Activated CD4-positive, alpha-beta T cell treated with anti-CD3 and anti-CD28 coated beads for 48 hours (primary cell): ENCODE data around the gene DGKZ.
"Not testable (repeated sequence)": the region's sequence is repeated elsewhere in the genome, so short reads cannot be mapped to it uniquely, and the experiment has no call there.

ENCODE experiments used
- DNase-seq: peaks from one replicate; pipeline ENCODE4 v3.0.0-alpha.2; 2020

DGKZ gene, protein sequence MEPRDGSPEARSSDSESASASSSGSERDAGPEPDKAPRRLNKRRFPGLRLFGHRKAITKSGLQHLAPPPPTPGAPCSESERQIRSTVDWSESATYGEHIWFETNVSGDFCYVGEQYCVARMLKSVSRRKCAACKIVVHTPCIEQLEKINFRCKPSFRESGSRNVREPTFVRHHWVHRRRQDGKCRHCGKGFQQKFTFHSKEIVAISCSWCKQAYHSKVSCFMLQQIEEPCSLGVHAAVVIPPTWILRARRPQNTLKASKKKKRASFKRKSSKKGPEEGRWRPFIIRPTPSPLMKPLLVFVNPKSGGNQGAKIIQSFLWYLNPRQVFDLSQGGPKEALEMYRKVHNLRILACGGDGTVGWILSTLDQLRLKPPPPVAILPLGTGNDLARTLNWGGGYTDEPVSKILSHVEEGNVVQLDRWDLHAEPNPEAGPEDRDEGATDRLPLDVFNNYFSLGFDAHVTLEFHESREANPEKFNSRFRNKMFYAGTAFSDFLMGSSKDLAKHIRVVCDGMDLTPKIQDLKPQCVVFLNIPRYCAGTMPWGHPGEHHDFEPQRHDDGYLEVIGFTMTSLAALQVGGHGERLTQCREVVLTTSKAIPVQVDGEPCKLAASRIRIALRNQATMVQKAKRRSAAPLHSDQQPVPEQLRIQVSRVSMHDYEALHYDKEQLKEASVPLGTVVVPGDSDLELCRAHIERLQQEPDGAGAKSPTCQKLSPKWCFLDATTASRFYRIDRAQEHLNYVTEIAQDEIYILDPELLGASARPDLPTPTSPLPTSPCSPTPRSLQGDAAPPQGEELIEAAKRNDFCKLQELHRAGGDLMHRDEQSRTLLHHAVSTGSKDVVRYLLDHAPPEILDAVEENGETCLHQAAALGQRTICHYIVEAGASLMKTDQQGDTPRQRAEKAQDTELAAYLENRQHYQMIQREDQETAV

DNA sequence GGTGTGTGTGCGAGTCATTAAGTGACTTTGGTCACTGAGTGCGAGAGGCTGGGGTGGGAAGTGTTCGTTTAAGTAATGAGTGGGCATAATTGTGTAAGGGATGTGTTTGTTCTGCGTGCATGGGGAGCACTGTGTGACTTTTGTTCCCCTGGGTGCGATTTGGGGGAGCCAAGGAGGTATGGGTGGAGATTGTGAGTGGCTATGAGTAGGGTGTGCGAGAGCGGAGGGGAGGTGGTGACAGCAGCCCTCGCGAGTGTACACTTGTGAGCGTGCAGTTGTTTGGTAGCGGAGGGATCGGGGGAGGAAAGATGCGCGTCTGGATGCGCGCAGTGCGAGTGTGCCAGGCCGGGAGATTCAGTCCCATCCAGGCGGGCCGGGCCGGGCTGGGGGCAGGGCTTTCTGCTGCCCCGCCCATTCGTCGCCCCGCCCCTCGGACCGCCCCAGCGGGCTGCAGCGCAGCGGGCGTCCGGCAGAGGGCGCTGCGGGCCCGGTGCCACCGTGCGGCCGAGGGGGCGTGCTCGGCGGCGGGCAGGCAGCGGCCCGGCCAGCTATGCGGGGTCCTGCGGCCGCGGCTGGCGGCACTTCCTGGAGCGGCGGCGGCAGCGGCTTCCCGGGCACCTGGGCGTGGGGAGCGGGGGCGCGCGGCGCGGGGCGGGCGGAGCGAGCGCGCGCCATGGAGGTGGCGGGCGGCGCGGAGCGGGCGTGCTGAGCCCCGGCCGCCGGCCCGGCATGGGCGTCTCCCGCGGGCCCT lies at the start of gene DGKZ:
Gene DGKZ, plus strand, starts transcription at position 578 of the 751 bp plus-strand sequence. CDS start 197 bp downstream, outside the sequence.
- peak; percentile 90 for DNase-seq

DNA sequence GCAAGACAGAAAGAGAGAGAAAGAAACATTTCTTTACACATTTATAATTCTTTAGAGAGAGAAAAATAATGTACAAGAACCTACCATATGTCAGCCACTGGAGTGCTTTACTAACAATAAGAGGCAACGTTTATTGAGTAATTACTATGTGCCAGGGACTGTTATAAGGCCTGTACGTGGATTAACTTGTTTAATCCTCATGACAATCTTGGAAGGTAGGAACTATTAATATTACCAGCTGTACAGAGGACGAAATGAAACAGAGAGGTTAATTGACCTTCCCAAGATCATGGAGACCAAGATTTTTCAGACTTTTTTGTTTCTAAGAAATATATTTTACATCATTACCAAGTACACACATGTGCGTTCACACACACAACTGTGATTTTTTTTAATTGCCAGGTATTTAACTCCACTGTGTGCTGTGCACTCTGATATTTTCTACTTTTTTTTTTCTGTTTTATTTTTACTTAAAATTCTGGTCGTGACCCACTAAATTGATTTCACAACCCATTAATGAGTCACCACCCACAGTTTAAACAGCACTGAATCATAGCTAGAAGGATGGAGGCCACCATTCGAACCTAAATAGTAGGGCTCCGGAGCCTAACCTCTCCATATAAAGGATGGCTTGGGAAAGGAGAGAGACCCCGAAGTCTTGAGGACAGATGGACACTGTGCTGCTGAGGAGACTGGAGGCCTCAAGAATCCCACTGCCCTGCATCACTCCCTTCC lies 48.4 kb upstream of the DGKZ start:
- DNase-seq = no peak

DNA sequence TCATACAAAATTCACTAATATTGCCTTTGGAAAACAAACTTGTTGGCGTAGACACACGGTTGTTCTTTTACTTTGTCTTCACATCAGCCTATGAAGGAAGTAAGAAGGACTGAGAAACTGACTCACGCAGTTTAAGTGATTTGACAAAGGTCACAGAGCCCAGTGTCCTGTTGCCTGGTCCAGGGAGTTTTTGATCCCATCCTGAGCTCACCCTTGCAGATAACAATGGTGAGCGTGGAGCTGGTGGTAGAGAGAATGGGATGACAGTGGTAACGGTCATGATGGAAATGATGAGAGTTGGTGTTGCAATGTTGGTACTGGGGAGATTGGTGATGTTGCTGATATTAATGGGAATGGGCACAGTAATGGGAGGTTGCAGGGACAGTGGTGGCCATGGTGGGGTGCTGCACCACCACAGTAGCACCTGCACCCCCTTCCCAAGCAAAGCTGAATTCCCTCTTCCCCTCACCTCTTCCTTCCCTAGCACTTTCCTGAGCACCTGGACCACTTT lies 47.8 kb upstream of the DGKZ start:
- DNase-seq = no peak

DNA sequence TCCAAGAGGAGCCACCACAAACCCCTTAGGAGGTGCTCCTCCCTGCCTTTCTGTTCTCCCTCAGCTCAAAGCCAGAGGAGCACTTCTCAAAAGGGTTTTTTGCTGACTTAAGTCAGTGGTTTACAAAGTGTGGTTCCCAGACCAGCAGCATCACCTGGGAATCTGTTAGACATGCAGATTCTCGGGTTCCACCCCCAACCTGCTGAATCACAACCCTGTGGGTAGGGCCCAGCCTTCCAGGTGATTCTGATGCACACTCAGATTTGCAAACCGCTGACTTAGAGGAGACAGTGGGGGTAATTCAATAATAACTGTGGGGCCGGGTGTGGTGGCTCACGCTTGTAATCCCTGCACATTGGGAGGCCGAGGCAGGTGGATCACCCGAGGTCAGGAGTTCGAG lies 47.0 kb upstream of the DGKZ start:
- peak; percentile 53 for DNase-seq

DNA sequence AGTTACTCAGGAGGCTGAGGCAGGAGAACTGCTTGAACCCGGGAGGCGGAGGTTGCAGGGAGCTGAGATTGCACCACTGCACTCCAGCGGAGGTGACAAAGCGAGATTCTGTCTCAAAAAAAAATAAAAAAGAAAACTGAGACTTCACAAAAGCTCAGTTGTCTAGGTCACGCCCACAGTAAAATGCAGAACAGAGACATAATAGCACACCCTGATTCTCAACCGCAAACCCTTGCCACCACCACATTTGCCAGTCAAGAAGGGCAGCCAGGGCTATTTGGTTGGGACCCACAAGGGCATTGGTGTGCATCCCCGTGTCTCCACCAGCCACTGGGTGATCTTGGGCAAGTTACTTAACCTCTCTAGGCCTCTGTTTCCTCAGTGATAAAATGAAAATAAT lies 44.4 kb upstream of the DGKZ start:
- DNase-seq = no peak

DNA sequence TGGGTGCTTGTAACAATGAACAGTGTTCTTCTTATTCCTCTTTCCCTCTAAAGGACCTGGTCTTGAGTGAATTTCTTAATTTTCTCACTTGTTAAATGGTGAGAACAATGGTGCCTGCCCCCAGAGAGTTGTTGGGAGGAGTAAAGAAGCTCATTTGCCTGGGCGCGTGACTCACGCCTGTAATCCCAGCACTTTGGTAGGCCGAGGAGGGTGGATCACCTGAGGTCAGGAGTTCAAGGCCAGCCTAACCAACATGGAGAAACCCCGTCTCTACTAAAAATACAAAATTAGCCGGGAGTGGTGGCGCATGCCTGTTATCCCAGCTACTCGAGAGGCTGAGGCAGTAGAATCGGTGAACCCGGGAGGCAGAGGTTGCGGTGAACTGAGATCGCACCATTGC lies 43.2 kb upstream of the DGKZ start:
- DNase-seq = not testable (repeated sequence)

DNA sequence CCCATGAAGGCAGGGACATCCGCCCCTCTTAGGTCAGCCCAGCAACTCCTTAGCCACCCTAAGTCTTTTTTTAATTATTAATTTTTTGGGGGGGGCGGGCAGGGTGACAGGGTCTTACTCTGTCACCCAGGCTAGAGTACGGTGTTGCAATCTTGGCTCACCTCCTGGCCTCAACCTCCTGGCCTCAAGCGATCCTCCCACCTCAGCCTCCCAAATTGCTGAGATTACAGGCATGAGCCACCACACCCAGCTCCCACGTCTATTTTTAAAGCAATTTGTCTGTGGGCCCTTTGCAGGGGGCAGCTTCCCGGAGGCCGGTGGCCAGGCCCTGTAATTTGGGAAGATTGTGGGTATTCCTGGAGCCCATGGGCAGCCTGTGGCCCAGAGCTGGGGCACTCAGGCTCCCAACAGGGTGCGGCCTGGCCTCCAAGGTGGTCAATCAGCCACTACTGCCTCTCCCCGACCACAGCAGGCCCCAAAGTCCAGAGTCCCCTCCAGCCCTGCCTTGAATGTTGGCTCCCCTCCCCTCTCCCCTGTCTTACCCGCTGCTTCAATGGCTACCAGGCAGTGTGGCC lies 42.6 kb upstream of the DGKZ start:
- DNase-seq = no peak

DNA sequence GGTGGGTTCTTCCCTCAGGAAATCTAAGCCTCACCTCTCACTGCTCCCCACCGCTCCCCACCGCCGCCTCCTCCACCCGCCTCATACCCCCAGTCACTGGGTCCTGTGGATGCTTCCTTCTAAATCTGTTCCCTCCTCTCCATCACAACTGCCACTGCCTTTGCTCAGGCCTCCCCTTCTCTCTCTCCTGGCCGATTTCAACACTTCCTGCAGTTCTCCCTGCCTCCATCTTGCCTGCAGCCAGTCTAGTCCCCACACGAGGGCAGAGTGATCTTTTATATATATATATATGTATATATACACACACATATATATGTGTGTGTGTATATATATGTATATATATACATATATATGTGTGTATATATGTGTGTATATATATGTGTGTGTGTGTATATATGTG lies 42.0 kb upstream of the DGKZ start:
- peak; percentile 32 for DNase-seq

DNA sequence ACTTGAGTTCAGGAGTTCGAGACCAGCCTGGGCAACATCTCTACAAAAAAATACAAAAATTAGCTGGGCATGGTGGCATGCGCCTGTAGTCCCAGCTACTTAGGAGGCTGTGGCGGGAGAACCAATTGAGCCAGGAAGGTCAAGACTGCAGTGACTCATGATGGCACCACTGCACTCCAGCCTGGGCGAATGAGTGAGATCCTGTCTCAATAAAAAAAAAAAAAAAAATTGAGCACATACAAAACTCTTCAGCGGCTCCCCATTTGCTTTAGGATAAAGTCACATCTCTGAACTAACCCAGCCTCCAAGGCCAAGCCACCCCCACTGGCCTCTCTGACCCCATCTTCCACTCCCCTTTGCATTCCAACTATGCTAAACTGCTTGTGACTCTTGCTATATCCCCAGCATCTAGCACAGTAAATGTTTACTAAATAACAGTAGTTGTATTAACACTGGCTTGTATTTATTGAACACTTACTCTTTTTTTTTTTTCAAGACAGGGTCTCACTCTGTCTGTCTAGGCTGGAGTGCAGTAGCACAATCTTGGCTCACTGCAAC lies 40.9 kb upstream of the DGKZ start:
- DNase-seq = no peak

DNA sequence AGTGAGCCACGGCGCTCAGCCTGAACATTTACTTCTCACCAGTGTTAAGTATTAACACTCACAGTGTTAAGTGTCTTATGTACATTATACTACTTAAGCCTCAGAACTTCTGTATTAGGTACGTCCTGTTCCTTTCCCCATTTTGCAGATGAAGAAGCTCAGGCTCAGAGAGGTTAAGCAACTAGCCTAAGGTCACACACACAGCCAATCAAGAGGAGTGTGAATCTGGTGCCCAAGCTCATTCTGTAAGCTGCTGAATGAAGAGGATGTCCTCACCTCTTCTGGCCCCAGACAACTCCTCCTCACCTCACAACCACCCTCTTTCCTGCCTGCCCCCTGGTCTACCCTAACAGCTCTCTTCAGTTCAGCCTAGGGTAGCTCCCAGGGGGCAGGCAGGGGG lies 39.9 kb upstream of the DGKZ start:
- DNase-seq = no peak

DNA sequence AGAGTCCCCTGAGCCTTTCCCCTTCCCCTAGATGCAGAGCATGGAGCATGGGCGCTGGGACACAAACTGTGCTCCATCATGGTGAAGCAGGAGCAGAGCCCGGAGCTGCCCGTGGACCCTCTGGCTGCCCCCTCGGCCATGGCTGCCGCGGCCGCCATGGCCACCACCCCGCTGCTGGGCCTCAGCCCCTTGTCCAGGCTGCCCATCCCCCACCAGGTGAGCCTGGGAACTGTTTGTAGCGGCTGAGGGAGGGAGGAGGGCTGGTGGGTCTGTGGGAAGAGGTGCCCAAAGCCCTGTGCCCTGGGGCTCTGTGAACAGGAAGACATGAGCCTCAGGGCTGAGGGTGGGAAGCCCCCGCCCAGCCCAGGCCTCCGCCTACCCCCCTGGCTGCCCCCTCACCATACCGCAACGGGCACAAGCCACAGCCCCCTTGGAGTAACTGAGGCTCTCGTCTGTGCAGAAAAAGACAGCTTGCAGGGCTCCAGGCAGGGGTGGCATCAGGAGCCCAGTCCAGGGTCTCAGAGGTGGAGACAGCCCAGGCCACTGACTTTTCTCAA lies 39.4 kb upstream of the DGKZ start:
- DNase-seq = no peak

DNA sequence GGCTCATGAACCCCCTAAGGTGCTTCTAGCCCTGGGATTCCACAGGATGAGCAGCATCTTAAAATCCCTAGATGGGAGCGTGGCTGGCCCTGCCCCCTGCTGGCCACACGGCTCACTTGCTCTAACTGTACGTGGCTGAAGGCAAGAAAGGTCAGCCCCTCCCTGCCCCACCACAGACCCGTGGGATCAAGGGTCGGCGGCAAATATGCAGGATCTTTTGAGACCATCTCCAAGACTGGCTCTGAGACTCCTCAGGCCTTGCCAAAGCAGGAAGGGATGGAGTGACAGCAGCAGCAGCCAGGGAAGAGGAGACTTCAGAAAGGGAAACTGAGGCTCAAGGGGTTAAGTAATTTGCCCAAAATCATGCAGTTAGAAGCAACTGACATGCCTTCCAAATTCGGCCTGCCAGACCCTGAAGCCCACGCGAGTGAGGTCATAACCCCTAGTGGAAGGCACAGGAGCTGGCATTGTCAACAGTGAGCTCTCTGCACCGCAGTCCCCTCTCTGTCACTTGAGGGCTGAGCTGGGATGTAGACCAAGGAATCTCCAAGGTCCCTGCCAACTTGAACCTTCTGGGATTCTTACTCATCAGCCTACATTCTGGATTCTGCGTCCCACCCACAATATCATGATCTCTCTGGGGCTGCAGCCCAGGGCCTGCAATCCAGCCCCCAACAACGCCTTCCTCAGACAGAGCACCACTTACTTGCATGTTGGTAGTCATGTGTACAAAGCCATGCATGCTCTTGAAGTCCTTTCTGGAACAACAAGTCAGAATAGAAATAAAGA lies 38.4 kb upstream of the DGKZ start:
- peak; percentile 81 for DNase-seq

DNA sequence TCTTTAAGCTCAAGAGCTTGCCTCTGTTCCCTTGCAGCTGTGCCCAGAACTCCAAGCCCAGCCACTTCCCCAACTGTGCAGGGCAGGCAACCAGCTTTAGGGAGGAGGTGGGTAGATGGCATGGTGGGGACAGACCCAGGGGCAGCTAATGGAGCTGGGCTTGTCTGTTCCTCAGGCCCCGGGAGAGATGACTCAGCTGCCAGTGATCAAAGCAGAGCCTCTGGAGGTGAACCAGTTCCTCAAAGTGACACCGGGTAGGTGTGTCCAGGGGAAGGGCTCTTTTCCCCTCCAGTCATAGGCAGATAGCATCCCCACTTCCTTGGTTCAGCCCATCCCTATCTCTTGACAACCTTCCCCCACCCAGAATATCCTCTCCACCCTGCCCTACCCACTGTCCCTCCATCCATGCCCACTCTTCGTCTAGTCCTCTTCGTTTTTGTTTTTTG lies 37.4 kb upstream of the DGKZ start:
- DNase-seq = peak; percentile 24

DNA sequence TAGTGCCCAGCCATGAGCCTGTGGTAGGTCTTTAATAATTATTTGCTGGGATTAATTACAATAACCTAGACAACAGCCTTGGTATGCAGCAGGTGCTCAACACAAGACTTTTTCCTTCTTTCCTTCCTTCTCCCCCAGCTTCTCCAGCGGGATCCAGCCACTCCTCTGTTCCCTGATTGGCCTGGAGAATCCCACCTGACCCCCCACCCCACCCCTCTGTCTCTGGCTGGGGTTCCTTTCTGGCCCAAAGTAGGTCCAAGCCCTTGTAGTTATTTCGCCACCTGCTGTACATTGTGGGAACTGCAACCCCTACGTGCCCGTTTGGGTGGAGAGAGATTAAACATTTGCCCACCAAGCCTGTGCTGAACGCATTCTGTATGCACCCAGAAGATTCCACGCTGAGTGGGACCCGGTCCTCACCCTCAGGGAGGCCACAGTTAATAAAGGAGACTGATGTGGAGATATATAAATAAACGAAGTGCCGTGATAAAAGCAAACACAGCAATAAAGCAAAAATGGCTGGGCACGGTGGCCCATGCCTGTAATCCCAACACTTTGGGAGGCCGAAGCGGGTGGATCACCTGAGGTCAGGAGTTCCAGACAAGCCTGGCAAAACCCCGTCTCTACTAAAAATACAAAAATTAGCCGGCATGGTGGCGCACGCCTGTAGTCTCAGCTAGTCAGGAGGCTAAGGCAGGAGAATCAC lies 32.1 kb upstream of the DGKZ start:
- DNase-seq = peak; percentile 87

DNA sequence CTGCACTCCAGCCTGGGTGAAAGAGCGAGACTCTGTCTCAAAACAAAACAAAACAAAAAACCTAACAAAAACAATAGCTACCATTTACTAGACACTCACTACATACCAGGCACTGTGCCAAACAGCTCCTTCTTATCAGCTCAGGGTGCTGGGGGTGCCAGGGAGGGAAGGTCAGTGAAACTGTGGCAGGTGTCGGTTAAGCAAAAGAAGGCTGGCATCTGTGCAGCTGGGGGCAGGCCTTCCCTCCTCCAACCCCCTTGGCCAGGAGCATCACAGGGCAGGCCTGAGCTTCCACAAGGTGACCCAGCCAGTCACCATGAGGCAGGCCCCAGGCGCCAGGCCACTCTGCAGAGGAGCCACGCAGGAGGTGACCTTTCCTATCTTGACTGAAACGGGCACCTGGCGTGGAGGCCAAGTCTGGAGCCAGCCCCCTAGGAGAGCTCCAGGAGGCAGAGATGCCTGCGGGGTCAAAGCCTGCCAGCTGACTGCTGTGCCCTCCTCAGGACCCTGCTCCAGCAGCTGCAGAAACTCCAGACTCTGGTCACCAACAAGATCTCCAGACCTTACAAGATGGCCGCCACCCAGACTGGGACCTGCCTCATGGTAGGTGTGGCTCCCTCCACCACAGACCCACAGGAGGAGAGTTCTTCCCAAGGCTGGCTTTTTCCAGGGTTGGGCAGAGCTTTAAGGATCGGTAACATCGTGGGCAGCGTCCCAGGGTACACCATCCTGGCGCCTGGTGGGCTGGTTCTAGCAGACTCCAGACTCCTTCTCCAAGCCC lies 31.3 kb upstream of the DGKZ start:
- DNase-seq = no peak

DNA sequence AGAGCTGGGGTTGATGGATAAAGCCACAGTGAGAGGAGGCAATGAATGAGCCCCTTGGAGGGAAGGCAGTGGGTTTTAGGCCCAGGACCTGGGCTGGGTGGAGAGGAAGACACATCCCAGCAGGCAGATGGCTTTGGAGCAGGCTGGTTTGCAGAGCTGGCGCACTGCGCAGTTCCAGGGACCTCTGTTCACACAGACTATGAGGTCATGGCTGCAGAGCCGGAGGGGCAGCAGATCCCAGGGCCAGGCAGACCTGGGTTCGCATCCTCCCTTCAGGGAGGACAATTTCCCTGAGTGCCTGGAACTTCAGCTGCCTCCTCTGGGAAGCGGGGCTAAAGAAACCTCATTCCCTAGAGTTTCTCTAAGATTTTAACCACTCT lies 28.2 kb upstream of the DGKZ start:
- DNase-seq = no peak

DNA sequence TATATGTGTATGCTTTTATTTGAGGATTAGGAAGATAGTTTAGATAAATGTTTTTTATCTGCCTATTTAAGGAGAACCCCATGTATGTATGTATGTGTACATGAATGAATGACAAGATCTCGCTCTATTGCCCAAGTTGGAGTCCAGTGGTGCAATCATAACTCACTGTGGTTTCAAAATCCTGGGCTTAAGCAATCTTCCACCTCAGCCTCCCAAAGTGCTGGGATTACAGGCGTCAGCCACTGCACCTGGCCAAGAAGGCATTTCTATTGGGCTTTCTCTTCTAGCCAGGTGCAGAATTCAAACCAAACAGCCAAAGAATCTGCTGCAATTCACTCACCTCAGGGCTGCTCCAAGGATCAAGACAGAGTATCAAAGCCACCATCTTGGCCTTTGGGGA lies 25.5 kb upstream of the DGKZ start:
- no peak for DNase-seq

DNA sequence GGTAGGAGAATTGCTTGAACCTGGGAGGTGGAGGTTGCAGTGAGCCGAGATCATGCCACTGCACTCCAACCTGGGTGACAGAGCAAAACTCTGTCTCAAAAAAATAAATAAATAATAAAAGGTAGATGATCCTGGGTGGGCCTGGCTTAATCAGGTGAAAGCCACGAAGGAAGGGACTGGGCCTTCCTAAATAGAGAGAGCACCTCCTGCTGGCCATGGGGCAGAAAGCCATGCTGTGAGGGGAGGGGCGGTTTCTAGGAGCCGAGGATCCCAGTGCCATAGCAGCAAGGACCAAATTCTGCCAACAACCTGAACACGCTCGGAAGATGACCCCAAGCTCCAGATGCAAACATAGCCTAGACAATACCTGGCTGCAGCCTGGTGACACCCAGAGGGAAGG lies 24.5 kb upstream of the DGKZ start:
- peak; percentile 61 for DNase-seq
